NB4 (cell line): ENCODE measurements around the gene SEPHS1.

ENCODE experiments used
- DNase-seq: peaks from one replicate; pipeline ENCODE4 v3.0.0; 2010; ENCODE audit warnings: low read depth
- H3K4me3 ChIP-seq: one replicate; pipeline ENCODE4 v1.5.1; 2011; ENCODE audit warnings: mild to moderate bottlenecking, low read depth, low read length, moderate library complexity
- CTCF ChIP-seq: IDR thresholded peaks from one replicate; pipeline ENCODE4 v1.5.1; 2012; ENCODE audit warnings: low read depth, low read length
- MAX ChIP-seq: IDR thresholded peaks from 2 replicates; pipeline ENCODE4 v1.6.1; 2011; ENCODE audit warnings: low read depth, low read length
- MYC ChIP-seq: IDR thresholded peaks from 2 replicates; pipeline ENCODE4 v1.6.1; 2011; ENCODE audit warnings: low read depth, low read length
- POLR2A ChIP-seq: IDR thresholded peaks from 2 replicates; pipeline ENCODE4 v1.6.1; 2011; ENCODE audit warnings: mild to moderate bottlenecking; ENCODE audit not compliant: insufficient read length; ENCODE audit errors: extremely low read depth

Gene SEPHS1

GRCh38 chr10:13299437-13300287, 48.4 kb downstream of the SEPHS1 start, which contains the start of gene PHYH:
TSS of gene PHYH (minus strand) at chr10:13300064. CDS start at chr10:13300042, 22 bp downstream.
- DNase-seq: peak; percentile 82
- H3K4me3 ChIP-seq: peak within 1 kb of the TSS; percentile 42
- TF ChIP-seq POLR2A: peak; percentile 71
- TF ChIP-seq MAX: 0 out of 2 replicates have a peak, but pooled peaks have one; percentile 4
- TF ChIP-seq CTCF: no peak
- TF ChIP-seq MYC: 0 out of 2 replicates have a peak, but pooled peaks have one; percentile 18

DNA sequence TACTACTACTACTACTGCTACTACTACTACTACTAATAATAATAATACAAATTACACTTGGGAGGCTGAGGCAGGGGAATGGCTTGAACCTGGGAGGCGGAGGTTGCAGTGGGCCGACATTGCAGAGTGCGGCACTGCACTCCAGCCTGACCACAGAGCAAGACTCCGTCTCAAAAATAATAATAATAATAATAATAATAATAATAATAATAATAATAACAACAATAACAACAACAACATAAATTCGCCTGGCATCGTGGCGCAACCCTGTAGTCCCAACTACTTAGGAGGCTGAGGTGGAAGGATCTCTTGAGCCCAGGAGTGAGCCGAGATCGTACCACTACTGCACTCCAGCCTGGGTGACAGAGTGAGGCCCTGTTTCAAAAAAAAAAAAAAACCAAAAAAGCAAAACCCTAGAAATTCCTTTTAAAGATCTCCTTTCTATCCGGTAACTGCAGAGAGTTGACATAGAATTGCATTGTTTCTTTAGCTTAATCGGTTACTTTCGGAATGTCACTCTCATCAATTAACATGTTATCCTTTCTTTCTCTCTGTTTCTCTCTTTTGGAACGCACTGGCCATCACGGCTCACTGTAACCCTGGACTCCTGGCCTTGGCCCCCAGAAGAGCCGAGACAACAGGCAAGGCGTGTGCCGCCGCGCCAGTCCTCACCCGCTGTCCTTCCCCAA, 49.2 kb downstream of the SEPHS1 start:
- H3K4me3 ChIP-seq: peak overlapping the region; percentile 42
- DNase-seq: no peak
- no peak for TF ChIP-seq POLR2A
- TF ChIP-seq MAX: no peak

DNA sequence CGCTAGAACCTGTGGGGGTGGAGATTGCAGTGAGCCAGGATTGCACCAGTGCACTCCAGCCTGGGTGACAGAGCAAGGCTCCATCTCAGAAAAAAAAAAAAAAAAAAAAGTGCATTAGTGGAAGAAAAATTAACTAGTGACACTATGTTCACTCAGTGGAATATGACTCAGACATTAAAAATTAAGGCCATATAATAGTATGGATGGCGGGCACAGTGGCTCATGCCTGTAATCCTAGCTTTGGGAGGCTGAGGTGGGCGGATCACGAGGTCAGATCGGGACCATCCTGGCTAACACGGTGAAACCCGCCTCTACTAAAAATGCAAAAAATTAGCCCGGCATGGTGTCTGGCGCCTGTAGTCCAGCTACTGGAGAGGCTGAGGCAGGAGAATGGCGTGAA, 51.6 kb downstream of the SEPHS1 start:
- no peak overlapping the region for H3K4me3 ChIP-seq
- no peak for DNase-seq
- TF ChIP-seq CTCF (no peak), MYC (no peak), MAX (no peak), POLR2A (no peak)

- TF ChIP-seq POLR2A (no peak), MYC (no peak), CTCF (no peak), MAX (no peak)
- H3K4me3 ChIP-seq: no peak overlapping the region
- DNase-seq: no peak
Measured at GRCh38 chr10:13294784-13295183, 53.3 kb downstream of the SEPHS1 start.

GRCh38 chr10:13291821-13292773, 56.0 kb downstream of the SEPHS1 start:
- H3K4me3 ChIP-seq: no peak overlapping the region
- TF ChIP-seq MAX (no peak), CTCF (no peak), MYC (no peak), POLR2A (no peak)
- DNase-seq: no peak
